T-helper 1 cell treated with Interleukin-12 subunit alpha and Interleukin-12 subunit beta and Interleukin-4 antibody, amounts not matched to agents 30 ng/mL and 1 ng/mL, for 36 hours (primary cell): ENCODE data around the gene SH2D6. TPM values are rescaled to one million over a fixed set of nuclear protein-coding genes. Genes with fewer than 3 reads are reported as not detected.
"Not testable (repeated sequence)": the region's sequence is repeated elsewhere in the genome, so short reads cannot be mapped to it uniquely, and the experiment has no call there.

Experiments
- intact Hi-C: fragments of 100-400 bp; cut with micrococcal nuclease; formaldehyde crosslinking; loops from one replicate; pipeline ENCODE4 v1.15.1; 2024
- total RNA-seq: library from RNA; stranded (reverse); gene quantifications from 2 replicates; pipeline ENCODE4 v1.2.3, GENCODE V29; 2022

The SH2D6 gene
- total RNA-seq: 0.74 and 0.83 TPM in 2 replicates

- intact Hi-C loops: loop anchor here (1.0 to 5.0 kb wide), 10 partner anchors 8 to 774 kb away; partner anchors contain the start of genes C2orf68, CAPG, ELMOD3 and GGCX
These were observed at the start of gene SH2D6 for GRCh38 chr2:85418132-85419008. Gene SH2D6, plus strand, starts transcription at chr2:85418714. Its CDS starts 10,752 bp downstream, at chr2:85429466.

GRCh38 chr2:85368921-85369320 lies 49.6 kb upstream of the SH2D6 start:
- intact Hi-C loops: no loop called here

GRCh38 chr2:85369500-85369899 lies 49.0 kb upstream of the SH2D6 start:
- intact Hi-C loops: no loop called here

GRCh38 chr2:85371045-85371444 lies 47.5 kb upstream of the SH2D6 start:
- intact Hi-C loops: no loop called here

GRCh38 chr2:85376291-85377065 lies 42.0 kb upstream of the SH2D6 start:
- intact Hi-C loops: no loop called here

GRCh38 chr2:85377083-85377482 lies 41.4 kb upstream of the SH2D6 start:
- intact Hi-C loops: no loop called here

- intact Hi-C loops: no loop called here
These were observed 40.3 kb upstream of the SH2D6 start for GRCh38 chr2:85378257-85378656.

GRCh38 chr2:85380048-85380447 lies 38.5 kb upstream of the SH2D6 start:
- intact Hi-C loops: no loop called here

- intact Hi-C loops: not testable (repeated sequence)
These were observed 35.4 kb upstream of the SH2D6 start for GRCh38 chr2:85383151-85383550.

- intact Hi-C loops: no loop called here
These were observed 34.7 kb upstream of the SH2D6 start for GRCh38 chr2:85383850-85384249.

- intact Hi-C loops: no loop called here
These were observed 32.8 kb upstream of the SH2D6 start for GRCh38 chr2:85385746-85386145.

- intact Hi-C loops: no loop called here
These were observed 30.8 kb upstream of the SH2D6 start for GRCh38 chr2:85387754-85388153.

- intact Hi-C loops: no loop called here
These were observed 29.5 kb upstream of the SH2D6 start for GRCh38 chr2:85388878-85389538.

- intact Hi-C loops: loop anchor here (1.0 kb wide), 5 partner anchors 29 to 423 kb away; partner anchors contain the start of genes ELMOD3 and RETSAT
These were observed 27.4 kb upstream of the SH2D6 start for GRCh38 chr2:85390941-85391669.

- intact Hi-C loops: loop anchor here (2.0 kb wide), 2 partner anchors 15 to 67 kb away; partner anchors contain the start of gene TGOLN2
These were observed 24.7 kb upstream of the SH2D6 start for GRCh38 chr2:85393836-85394235.

- intact Hi-C loops: no loop called here
These were observed 24.2 kb upstream of the SH2D6 start for GRCh38 chr2:85394261-85394681.

GRCh38 chr2:85394976-85395375 lies 23.5 kb upstream of the SH2D6 start:
- intact Hi-C loops: no loop called here

- intact Hi-C loops: no loop called here
These were observed 22.5 kb upstream of the SH2D6 start for GRCh38 chr2:85395912-85396475.

GRCh38 chr2:85396531-85397470 lies 21.7 kb upstream of the SH2D6 start:
- intact Hi-C loops: no loop called here
